ENCODE measurements around the gene XAB2. TPM values are rescaled to one million over a fixed set of nuclear protein-coding genes. Genes with fewer than 3 reads are reported as not detected.
A peak's percentile ranks its signal among the peaks of the same experiment; 100 is the strongest.

XAB2 gene
- total RNA-seq, 1 donor from 2014 or later: 46.5 TPM

- H3K36me3 Mint-ChIP-seq: no peaks in the 10 kb centered on the region
- DNase-seq (ENCODE audit: extremely low spot score, unreplicated experiment): no peak
- H3K9me3 Mint-ChIP-seq: no peaks in the 10 kb centered on the region
- H3K27ac Mint-ChIP-seq: no peak overlapping the region
- peaks cover 2% of the 10 kb centered on the region for H3K27me3 Mint-ChIP-seq
- peaks cover 10% of the 10 kb centered on the region for H3K4me1 Mint-ChIP-seq (ENCODE audit: unreplicated experiment)
- no peak overlapping the region for H3K4me3 Mint-ChIP-seq
- TF ChIP-seq CTCF (conservative IDR thresholded peaks at IDR 0.05): no peak
These were observed 27.9 kb upstream of the XAB2 start for GRCh38 chr19:7657131-7657751.

GRCh38 chr19:7655581-7655980 is 26.2 kb upstream of the XAB2 start:
- no peak overlapping the region for H3K27ac Mint-ChIP-seq
- no peak for DNase-seq (ENCODE audit: extremely low spot score, unreplicated experiment)
- peaks cover 9% of the 10 kb centered on the region for H3K27me3 Mint-ChIP-seq
- H3K36me3 Mint-ChIP-seq: no peaks in the 10 kb centered on the region
- H3K9me3 Mint-ChIP-seq: no peaks in the 10 kb centered on the region
- TF ChIP-seq CTCF (conservative IDR thresholded peaks at IDR 0.05): no peak
- H3K4me1 Mint-ChIP-seq (ENCODE audit: unreplicated experiment): peaks cover 14% of the 10 kb centered on the region
- no peak overlapping the region for H3K4me3 Mint-ChIP-seq

GRCh38 chr19:7654401-7654800 is 25.1 kb upstream of the XAB2 start:
- peaks cover 9% of the 10 kb centered on the region for H3K27me3 Mint-ChIP-seq
- DNase-seq (ENCODE audit: extremely low spot score, unreplicated experiment): no peak
- H3K4me1 Mint-ChIP-seq (ENCODE audit: unreplicated experiment): peaks cover 14% of the 10 kb centered on the region
- TF ChIP-seq CTCF (conservative IDR thresholded peaks at IDR 0.05): no peak
- peak overlapping the region; percentile 23 for H3K4me3 Mint-ChIP-seq
- peak overlapping the region; percentile 71 for H3K27ac Mint-ChIP-seq
- H3K9me3 Mint-ChIP-seq: no peaks in the 10 kb centered on the region
- no peaks in the 10 kb centered on the region for H3K36me3 Mint-ChIP-seq

DNA sequence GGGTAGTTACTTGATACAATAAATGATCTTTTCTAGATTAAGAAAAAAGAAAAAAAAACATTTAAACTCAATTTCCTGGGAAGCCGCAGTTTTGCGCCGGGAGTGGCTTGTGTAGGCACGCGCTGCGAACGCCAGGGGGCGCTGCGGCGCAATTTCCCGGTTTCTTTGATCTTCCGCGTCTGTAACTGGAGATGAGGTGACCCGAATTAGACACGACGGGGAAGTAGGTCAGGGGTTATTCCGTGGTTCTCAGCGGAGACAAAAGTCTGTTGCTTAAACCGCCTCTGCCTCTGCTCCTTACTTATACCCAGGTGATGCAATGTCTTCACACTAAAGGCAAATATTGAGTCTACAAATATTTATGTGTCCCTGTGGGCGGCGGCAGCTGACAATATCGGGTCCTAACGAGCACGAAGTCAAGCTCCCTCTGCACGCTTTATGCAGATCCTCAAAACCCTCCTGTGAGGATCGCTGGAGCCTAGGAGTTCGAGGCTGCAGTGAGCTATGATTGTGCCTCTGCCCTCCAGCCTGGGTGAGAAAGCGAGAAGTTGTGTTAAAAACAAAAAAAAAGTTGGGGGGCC is 22.8 kb upstream of the XAB2 start:
- Mint-ChIP-seq H3K27me3 (peaks cover 9% of the 10 kb centered on the region), H3K27ac (peak overlapping the region; percentile 74), H3K4me1 (ENCODE audit: unreplicated experiment) (peaks cover 14% of the 10 kb centered on the region), H3K36me3 (no peaks in the 10 kb centered on the region), H3K4me3 (peak overlapping the region; percentile 79), H3K9me3 (no peaks in the 10 kb centered on the region)
- peak; percentile 92 for DNase-seq (ENCODE audit: extremely low spot score, unreplicated experiment)
- TF ChIP-seq CTCF (conservative IDR thresholded peaks at IDR 0.05): peak; percentile 100

DNA sequence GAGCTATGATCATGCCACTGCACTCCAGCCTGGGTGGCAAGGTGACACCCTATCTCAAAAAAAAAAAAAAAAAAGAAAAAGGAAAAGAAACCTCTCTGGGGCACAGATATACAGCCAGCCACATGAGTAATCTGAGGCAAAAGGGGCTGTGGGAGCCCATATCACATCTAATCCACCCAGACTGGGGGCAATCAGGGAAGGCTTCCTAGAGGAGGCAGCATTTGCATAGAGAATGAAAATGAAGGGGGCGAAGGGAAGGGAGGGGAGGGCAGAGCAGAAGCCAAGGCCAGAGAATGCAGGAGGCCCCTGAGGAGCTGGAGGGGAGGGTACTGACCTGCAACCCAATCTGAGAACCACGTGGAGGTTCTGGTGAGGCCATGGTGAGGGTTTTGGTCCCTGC is 20.8 kb upstream of the XAB2 start:
- Mint-ChIP-seq H3K9me3 (no peaks in the 10 kb centered on the region), H3K4me1 (ENCODE audit: unreplicated experiment) (peaks cover 14% of the 10 kb centered on the region), H3K4me3 (no peak overlapping the region), H3K27me3 (peaks cover 9% of the 10 kb centered on the region), H3K27ac (no peak overlapping the region), H3K36me3 (no peaks in the 10 kb centered on the region)
- DNase-seq (ENCODE audit: extremely low spot score, unreplicated experiment): no peak
- TF ChIP-seq CTCF (conservative IDR thresholded peaks at IDR 0.05): no peak
